Measurements from ENCODE around the gene FRMPD2.

FRMPD2 gene

GRCh38 chr10:48236199-48236621, 38.3 kb downstream of the FRMPD2 start:
- no peak overlapping the region for H3K9ac ChIP-seq (ENCODE audit: low read length)
- no peak overlapping the region for H2BK120ac ChIP-seq (ENCODE audit: low read depth, low read length)
- H3K36me3 ChIP-seq (ENCODE audit: control insufficient read depth in 1 of 2, insufficient read depth in 2 of 2, low read depth in 1 of 2, low read length in 2 of 2), result no peaks in the 10 kb centered on the region
- no peak overlapping the region for H4K8ac ChIP-seq (ENCODE audit: low read length)
- no peak overlapping the region for H3K14ac ChIP-seq (ENCODE audit: low read length in 2 of 2)
- no peak overlapping the region for H2AK5ac ChIP-seq (ENCODE audit: low read length, severe bottlenecking)
- H3K4me1 ChIP-seq (ENCODE audit: control insufficient read depth, insufficient read depth, low read depth, low read length), result no peaks in the 10 kb centered on the region
- no peak overlapping the region for H4K91ac ChIP-seq (ENCODE audit: low read length)
- H3K27ac ChIP-seq (ENCODE audit: low read length, poor library complexity, severe bottlenecking), result no peak overlapping the region
- H3K18ac ChIP-seq (ENCODE audit: low read depth in 1 of 2, low read length in 2 of 2), result no peak overlapping the region
- no peak overlapping the region for H3K4me2 ChIP-seq (ENCODE audit: low read length, poor library complexity, severe bottlenecking)
- no peak overlapping the region for H2BK12ac ChIP-seq (ENCODE audit: low read length in 2 of 2)
- no peak overlapping the region for H2BK5ac ChIP-seq (ENCODE audit: low read depth, low read length, poor library complexity, severe bottlenecking)
- no peak for DNase-seq
- H3K79me1 ChIP-seq (replicated peaks; ENCODE audit: low read length, poor library complexity, severe bottlenecking), result no peaks in the 10 kb centered on the region
- no peak overlapping the region for H3K23ac ChIP-seq (ENCODE audit: low read length in 2 of 2)
- H2BK15ac ChIP-seq (ENCODE audit: low read depth, poor library complexity, severe bottlenecking), result no peak overlapping the region
- no peaks in the 10 kb centered on the region for H3K9me3 ChIP-seq (ENCODE audit: control insufficient read depth, low read length)
- WGBS, result 82% methylated on average over 6 of the region's 6 CpGs
- no peak overlapping the region for H3K4me3 ChIP-seq (ENCODE audit: insufficient read depth in 1 of 2, low read depth in 1 of 2, low read length in 2 of 2)
- H3K27me3 ChIP-seq (ENCODE audit: control insufficient read depth in 1 of 2, insufficient read depth in 1 of 2, low read length in 2 of 2), result peaks cover 37 to 68% of the 10 kb centered on the region in 2 experiments
- no peak overlapping the region for H3K4ac ChIP-seq (ENCODE audit: low read depth in 1 of 2, low read length in 2 of 2)
- no peak overlapping the region for H2AFZ ChIP-seq (ENCODE audit: low read depth, low read length)

GRCh38 chr10:48235501-48235900, 39.0 kb downstream of the FRMPD2 start:
- Histone ChIP-seq H3K14ac (ENCODE audit: low read length in 2 of 2) (no peak overlapping the region), H3K4ac (ENCODE audit: low read depth in 1 of 2, low read length in 2 of 2) (no peak overlapping the region), H4K91ac (ENCODE audit: low read length) (no peak overlapping the region), H2AFZ (ENCODE audit: low read depth, low read length) (no peak overlapping the region), H3K4me2 (ENCODE audit: low read length, poor library complexity, severe bottlenecking) (no peak overlapping the region), H2BK5ac (ENCODE audit: low read depth, low read length, poor library complexity, severe bottlenecking) (no peak overlapping the region), H3K36me3 (ENCODE audit: control insufficient read depth in 1 of 2, insufficient read depth in 2 of 2, low read depth in 1 of 2, low read length in 2 of 2) (no peaks in the 10 kb centered on the region), H2BK120ac (ENCODE audit: low read depth, low read length) (no peak overlapping the region), H3K4me1 (ENCODE audit: control insufficient read depth, insufficient read depth, low read depth, low read length) (no peaks in the 10 kb centered on the region), H2AK5ac (ENCODE audit: low read length, severe bottlenecking) (no peak overlapping the region), H3K18ac (ENCODE audit: low read depth in 1 of 2, low read length in 2 of 2) (no peak overlapping the region), H3K27ac (ENCODE audit: low read length, poor library complexity, severe bottlenecking) (no peak overlapping the region), H3K4me3 (ENCODE audit: insufficient read depth in 1 of 2, low read depth in 1 of 2, low read length in 2 of 2) (no peak overlapping the region), H4K8ac (ENCODE audit: low read length) (no peak overlapping the region), H3K79me1 (replicated peaks; ENCODE audit: low read length, poor library complexity, severe bottlenecking) (no peaks in the 10 kb centered on the region), H3K9ac (ENCODE audit: low read length) (no peak overlapping the region), H2BK15ac (ENCODE audit: low read depth, poor library complexity, severe bottlenecking) (no peak overlapping the region), H3K27me3 (ENCODE audit: control insufficient read depth in 1 of 2, insufficient read depth in 1 of 2, low read length in 2 of 2) (peaks cover 30 to 68% of the 10 kb centered on the region in 2 experiments), H3K9me3 (ENCODE audit: control insufficient read depth, low read length) (no peaks in the 10 kb centered on the region), H2BK12ac (ENCODE audit: low read length in 2 of 2) (no peak overlapping the region), H3K23ac (ENCODE audit: low read length in 2 of 2) (no peak overlapping the region)
- DNase-seq, result no peak
- 81% methylated on average over 4 of the region's 4 CpGs for WGBS

- 83% methylated on average over 4 of the region's 4 CpGs for WGBS
- Histone ChIP-seq H2BK120ac (ENCODE audit: low read depth, low read length) (no peak overlapping the region), H2AK5ac (ENCODE audit: low read length, severe bottlenecking) (no peak overlapping the region), H2BK15ac (ENCODE audit: low read depth, poor library complexity, severe bottlenecking) (no peak overlapping the region), H3K14ac (ENCODE audit: low read length in 2 of 2) (no peak overlapping the region), H4K8ac (ENCODE audit: low read length) (no peak overlapping the region), H3K27ac (ENCODE audit: low read length, poor library complexity, severe bottlenecking) (no peak overlapping the region), H3K4me2 (ENCODE audit: low read length, poor library complexity, severe bottlenecking) (no peak overlapping the region), H2BK12ac (ENCODE audit: low read length in 2 of 2) (no peak overlapping the region), H3K4me3 (ENCODE audit: insufficient read depth in 1 of 2, low read depth in 1 of 2, low read length in 2 of 2) (no peak overlapping the region), H3K4me1 (ENCODE audit: control insufficient read depth, insufficient read depth, low read depth, low read length) (no peaks in the 10 kb centered on the region), H2BK5ac (ENCODE audit: low read depth, low read length, poor library complexity, severe bottlenecking) (no peak overlapping the region), H3K36me3 (ENCODE audit: control insufficient read depth in 1 of 2, insufficient read depth in 2 of 2, low read depth in 1 of 2, low read length in 2 of 2) (no peaks in the 10 kb centered on the region), H3K79me1 (replicated peaks; ENCODE audit: low read length, poor library complexity, severe bottlenecking) (no peaks in the 10 kb centered on the region), H3K18ac (ENCODE audit: low read depth in 1 of 2, low read length in 2 of 2) (no peak overlapping the region), H3K27me3 (ENCODE audit: control insufficient read depth in 1 of 2, insufficient read depth in 1 of 2, low read length in 2 of 2) (peaks cover 25 to 70% of the 10 kb centered on the region in 2 experiments), H3K4ac (ENCODE audit: low read depth in 1 of 2, low read length in 2 of 2) (no peak overlapping the region), H3K9ac (ENCODE audit: low read length) (no peak overlapping the region), H3K23ac (ENCODE audit: low read length in 2 of 2) (no peak overlapping the region), H4K91ac (ENCODE audit: low read length) (no peak overlapping the region), H2AFZ (ENCODE audit: low read depth, low read length) (no peak overlapping the region), H3K9me3 (ENCODE audit: control insufficient read depth, low read length) (no peaks in the 10 kb centered on the region)
- DNase-seq, result no peak
Measured at GRCh38 chr10:48234787-48235186, 39.7 kb downstream of the FRMPD2 start.

- Histone ChIP-seq H4K8ac (ENCODE audit: low read length) (no peak overlapping the region), H2BK12ac (ENCODE audit: low read length in 2 of 2) (no peak overlapping the region), H2AK5ac (ENCODE audit: low read length, severe bottlenecking) (no peak overlapping the region), H3K79me1 (replicated peaks; ENCODE audit: low read length, poor library complexity, severe bottlenecking) (no peaks in the 10 kb centered on the region), H3K4me2 (ENCODE audit: low read length, poor library complexity, severe bottlenecking) (no peak overlapping the region), H3K9me3 (ENCODE audit: control insufficient read depth, low read length) (no peaks in the 10 kb centered on the region), H3K27ac (ENCODE audit: low read length, poor library complexity, severe bottlenecking) (no peak overlapping the region), H3K4me3 (ENCODE audit: insufficient read depth in 1 of 2, low read depth in 1 of 2, low read length in 2 of 2) (no peak overlapping the region), H3K4me1 (ENCODE audit: control insufficient read depth, insufficient read depth, low read depth, low read length) (no peaks in the 10 kb centered on the region), H2AFZ (ENCODE audit: low read depth, low read length) (no peak overlapping the region), H3K27me3 (ENCODE audit: control insufficient read depth in 1 of 2, insufficient read depth in 1 of 2, low read length in 2 of 2) (peaks cover 22 to 65% of the 10 kb centered on the region in 2 experiments), H3K23ac (ENCODE audit: low read length in 2 of 2) (no peak overlapping the region), H3K18ac (ENCODE audit: low read depth in 1 of 2, low read length in 2 of 2) (no peak overlapping the region), H4K91ac (ENCODE audit: low read length) (no peak overlapping the region), H3K9ac (ENCODE audit: low read length) (no peak overlapping the region), H3K36me3 (ENCODE audit: control insufficient read depth in 1 of 2, insufficient read depth in 2 of 2, low read depth in 1 of 2, low read length in 2 of 2) (no peaks in the 10 kb centered on the region), H2BK5ac (ENCODE audit: low read depth, low read length, poor library complexity, severe bottlenecking) (no peak overlapping the region), H3K14ac (ENCODE audit: low read length in 2 of 2) (no peak overlapping the region), H2BK120ac (ENCODE audit: low read depth, low read length) (no peak overlapping the region), H2BK15ac (ENCODE audit: low read depth, poor library complexity, severe bottlenecking) (no peak overlapping the region), H3K4ac (ENCODE audit: low read depth in 1 of 2, low read length in 2 of 2) (no peak overlapping the region)
- 74% methylated on average over 1 of the region's 1 CpG for whole genome bisulfite sequencing
- no peak for DNase-seq
Measured at GRCh38 chr10:48234295-48234694, 40.2 kb downstream of the FRMPD2 start.
